ENCODE results near the gene SURF6.

GRCh38 chr9:133341369-133342068 is 5.5 kb upstream of the SURF6 start:
- TF ChIP-seq CTCF (IDR thresholded peaks at IDR 0.05; ENCODE audit: insufficient read depth, low read length) (no peak), REST (IDR thresholded peaks at IDR 0.05; ENCODE audit: insufficient replicate concordance, low read depth) (no peak), POLR2AphosphoS5 (IDR thresholded peaks at IDR 0.05; ENCODE audit: low read depth) (peak; percentile 83), GABPA (IDR thresholded peaks at IDR 0.05; ENCODE audit: low read depth) (no peak)

All from HL-60 (cell line).